Suprapubic skin (tissue), 4 donors: Measurements from ENCODE around the gene LBHD2. TPM values are rescaled to one million over a fixed set of nuclear protein-coding genes. Genes with fewer than 3 reads are reported as not detected.
"Not testable (repeated sequence)": the region's sequence is repeated elsewhere in the genome, so short reads cannot be mapped to it uniquely, and the experiment has no call there.

Experiments
- DNase-seq, 2 donors: peaks; one replicate each; pipeline ENCODE4 v3.0.0-alpha.2; 2019; ENCODE audit warnings: low spot score in 2 of 2
- H3K27ac ChIP-seq: fragments of 200-600 bp; sonication (generic); one replicate; pipeline ENCODE4 v1.5.1; 2019
- H3K27me3 ChIP-seq: fragments of 200-600 bp; sonication (generic); one replicate; pipeline ENCODE4 v1.5.1; 2019
- H3K36me3 ChIP-seq: fragments of 200-600 bp; sonication (generic); one replicate; pipeline ENCODE4 v1.5.1; 2019
- H3K4me1 ChIP-seq: fragments of 200-600 bp; sonication (generic); one replicate; pipeline ENCODE4 v1.5.1; 2019
- H3K4me3 ChIP-seq: fragments of 200-600 bp; sonication (generic); one replicate; pipeline ENCODE4 v1.5.1; 2019; ENCODE audit warnings: mild to moderate bottlenecking
- H3K9me3 ChIP-seq: fragments of 200-600 bp; sonication (generic); one replicate; pipeline ENCODE4 v1.5.1; 2019
- EP300 ChIP-seq: sonication (generic); formaldehyde crosslinking; IDR thresholded peaks from one replicate; pipeline ENCODE4 v1.6.1; 2017; ENCODE audit warnings: antibody characterized with exemption
- POLR2A ChIP-seq, 2 donors: fragments of 450-650 bp; IDR thresholded peaks; one replicate each; pipeline ENCODE4 v1.6.1; 2017; ENCODE audit warnings: antibody characterized with exemption in 2 of 2, mild to moderate bottlenecking in 2 of 2, moderate library complexity in 2 of 2
- POLR2AphosphoS5 ChIP-seq, 3 donors: sonication (generic); formaldehyde crosslinking; IDR thresholded peaks; one replicate each; pipeline ENCODE4 v1.6.1; 2017; ENCODE audit warnings: antibody characterized with exemption in 3 of 3
- WGBS: methylation state at CpG from one replicate; pipeline ENCODE4 v1.1.5; 2018; 5-methylcytosine and 5-hydroxymethylcytosine counted together
- total RNA-seq, 4 donors: library from RNA; depleted of rRNA; stranded (reverse); fragments of >200 nt; gene quantifications; one replicate each; pipeline ENCODE4 v1.1.0, GENCODE V29; 2016
- TF ChIP-seq, protein P1 (sequence below), 2 donors: fragments of 200-600 bp in 1 of 2; fragments of 450-650 bp in 1 of 2; sonication (generic) in 1 of 2; IDR thresholded peaks; one replicate each; pipeline ENCODE4 v1.5.1; 2016 to 2019; ENCODE audit warnings: antibody characterized with exemption in 2 of 2, mild to moderate bottlenecking in 1 of 2, moderate library complexity in 1 of 2

The LBHD2 gene
- total RNA-seq, result not detected

DNA sequence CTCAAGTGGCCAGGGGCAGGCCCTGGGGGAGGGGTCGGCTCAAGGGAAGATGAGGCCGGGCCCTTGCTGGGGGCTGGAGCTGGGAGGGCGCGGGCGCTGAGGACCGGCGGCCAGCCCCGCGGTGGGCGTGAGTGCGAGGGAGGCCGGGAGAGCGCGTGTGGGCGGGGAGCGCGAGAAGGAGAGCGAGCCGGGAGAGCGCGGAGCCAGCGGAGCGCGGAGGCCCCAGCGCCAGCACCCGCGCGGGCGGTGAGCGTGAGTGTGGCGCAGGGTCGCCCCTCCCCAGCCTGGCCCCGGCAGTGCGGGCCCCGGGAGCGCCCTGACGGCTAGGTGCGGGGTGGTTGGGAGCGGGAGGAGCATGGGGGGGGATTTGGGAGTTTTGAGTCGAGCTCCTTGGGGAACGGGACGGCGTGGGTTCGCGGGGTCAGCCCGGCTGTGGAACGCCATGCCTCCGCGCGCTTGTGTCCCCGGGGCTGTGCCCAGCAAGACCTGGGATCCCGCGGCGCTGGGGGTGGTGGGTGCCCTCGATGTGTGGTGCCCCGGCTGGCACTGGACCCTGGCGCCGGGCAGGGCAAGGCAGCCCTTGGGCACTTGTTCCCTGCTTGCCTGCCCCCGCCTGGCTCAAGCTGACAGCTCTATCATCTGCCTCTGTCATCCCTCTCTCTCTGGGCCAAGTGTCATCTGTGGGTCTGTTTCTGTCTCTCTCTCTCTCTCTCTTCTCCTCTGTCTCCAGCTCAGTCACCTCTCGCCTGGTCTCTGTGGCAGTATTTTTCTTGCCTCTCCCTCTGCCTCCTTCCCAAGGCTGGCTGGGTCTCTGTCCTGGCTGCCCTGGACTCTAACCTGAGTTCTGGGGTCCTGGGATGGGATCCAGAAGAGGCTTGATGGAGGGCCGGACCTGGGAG, at the start of gene LBHD2:
LBHD2 (plus strand) TSS at position 190 of the 899 bp plus-strand sequence. CDS start 1,803 bp downstream, outside the sequence.
- peaks cover 35% of the 10 kb centered on the region for H3K27me3 ChIP-seq
- TF ChIP-seq EP300 (no peak), POLR2A (IDR thresholded peaks at IDR 0.05) (no peak), POLR2AphosphoS5 (IDR thresholded peaks at IDR 0.05) (no peak)
- TF ChIP-seq, protein P1, sequence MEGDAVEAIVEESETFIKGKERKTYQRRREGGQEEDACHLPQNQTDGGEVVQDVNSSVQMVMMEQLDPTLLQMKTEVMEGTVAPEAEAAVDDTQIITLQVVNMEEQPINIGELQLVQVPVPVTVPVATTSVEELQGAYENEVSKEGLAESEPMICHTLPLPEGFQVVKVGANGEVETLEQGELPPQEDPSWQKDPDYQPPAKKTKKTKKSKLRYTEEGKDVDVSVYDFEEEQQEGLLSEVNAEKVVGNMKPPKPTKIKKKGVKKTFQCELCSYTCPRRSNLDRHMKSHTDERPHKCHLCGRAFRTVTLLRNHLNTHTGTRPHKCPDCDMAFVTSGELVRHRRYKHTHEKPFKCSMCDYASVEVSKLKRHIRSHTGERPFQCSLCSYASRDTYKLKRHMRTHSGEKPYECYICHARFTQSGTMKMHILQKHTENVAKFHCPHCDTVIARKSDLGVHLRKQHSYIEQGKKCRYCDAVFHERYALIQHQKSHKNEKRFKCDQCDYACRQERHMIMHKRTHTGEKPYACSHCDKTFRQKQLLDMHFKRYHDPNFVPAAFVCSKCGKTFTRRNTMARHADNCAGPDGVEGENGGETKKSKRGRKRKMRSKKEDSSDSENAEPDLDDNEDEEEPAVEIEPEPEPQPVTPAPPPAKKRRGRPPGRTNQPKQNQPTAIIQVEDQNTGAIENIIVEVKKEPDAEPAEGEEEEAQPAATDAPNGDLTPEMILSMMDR (IDR thresholded peaks at IDR 0.05), result no peak
- no peaks in the 10 kb centered on the region for H3K9me3 ChIP-seq
- WGBS, result 25% methylated on average over 19 of the region's 61 CpGs
- H3K4me3 ChIP-seq, result peak within 1 kb of the TSS; percentile 33
- H3K36me3 ChIP-seq, result no peaks in the 10 kb centered on the region
- H3K27ac ChIP-seq, result no peak within 1 kb of the TSS
- H3K4me1 ChIP-seq, result peaks cover 7% of the 10 kb centered on the region
- no peak for DNase-seq

- Histone ChIP-seq H3K9me3 (no peaks in the 10 kb centered on the region), H3K36me3 (peaks cover 8% of the 10 kb centered on the region), H3K27ac (no peak overlapping the region), H3K27me3 (no peaks in the 10 kb centered on the region), H3K4me3 (no peak overlapping the region), H3K4me1 (peaks cover 19% of the 10 kb centered on the region)
- 98% methylated on average over 6 of the region's 20 CpGs for WGBS
- TF ChIP-seq POLR2AphosphoS5 (IDR thresholded peaks at IDR 0.05) (no peak), POLR2A (IDR thresholded peaks at IDR 0.05) (no peak)
- no peak for DNase-seq
Observed at GRCh38 chr14:103041464-103041863, 42.5 kb upstream of the LBHD2 start.

GRCh38 chr14:103043257-103044015, 40.6 kb upstream of the LBHD2 start:
- no peak for DNase-seq
- WGBS, result 85% methylated on average over 8 of the region's 8 CpGs
- no peak overlapping the region for H3K4me3 ChIP-seq

GRCh38 chr14:103045371-103045869, 38.6 kb upstream of the LBHD2 start:
- WGBS, result 52% methylated on average over 15 of the region's 15 CpGs
- Histone ChIP-seq H3K9me3 (no peaks in the 10 kb centered on the region), H3K27ac (no peak overlapping the region), H3K4me1 (peaks cover 20% of the 10 kb centered on the region), H3K4me3 (no peak overlapping the region), H3K27me3 (no peaks in the 10 kb centered on the region), H3K36me3 (peaks cover 8% of the 10 kb centered on the region)
- TF ChIP-seq EP300 (no peak), POLR2A (IDR thresholded peaks at IDR 0.05) (no peak), POLR2AphosphoS5 (IDR thresholded peaks at IDR 0.05) (no peak)
- TF ChIP-seq, protein P1 (IDR thresholded peaks at IDR 0.05), result no peak
- DNase-seq, result no peak

More at GRCh38 chr14:103043257-103044015, 40.6 kb upstream of the LBHD2 start:
- no peaks in the 10 kb centered on the region for H3K9me3 ChIP-seq
- H3K27ac ChIP-seq, result no peak overlapping the region
- peaks cover 8% of the 10 kb centered on the region for H3K36me3 ChIP-seq
- peaks cover 20% of the 10 kb centered on the region for H3K4me1 ChIP-seq
- TF ChIP-seq, protein P1 (IDR thresholded peaks at IDR 0.05), result no peak
- TF ChIP-seq POLR2A (IDR thresholded peaks at IDR 0.05), result no peak
- H3K27me3 ChIP-seq, result no peaks in the 10 kb centered on the region

GRCh38 chr14:103047453-103047852, 36.6 kb upstream of the LBHD2 start:
- not testable (repeated sequence) for H3K4me3 ChIP-seq, H3K9me3 ChIP-seq, H3K27ac ChIP-seq, H3K36me3 ChIP-seq, H3K27me3 ChIP-seq, DNase-seq
- 92% methylated on average over 8 of the region's 8 CpGs for WGBS
- H3K4me1 ChIP-seq, result peaks cover 20% of the 10 kb centered on the region

- TF ChIP-seq, protein P1 (IDR thresholded peaks at IDR 0.05), result no peak
- TF ChIP-seq POLR2AphosphoS5 (IDR thresholded peaks at IDR 0.05) (no peak), POLR2A (IDR thresholded peaks at IDR 0.05) (no peak), EP300 (no peak)
- Histone ChIP-seq H3K36me3 (no peaks in the 10 kb centered on the region), H3K9me3 (no peaks in the 10 kb centered on the region), H3K4me1 (peaks cover 22% of the 10 kb centered on the region), H3K27ac (no peak overlapping the region), H3K27me3 (no peaks in the 10 kb centered on the region), H3K4me3 (no peak overlapping the region)
- WGBS, result 78% methylated on average over 5 of the region's 5 CpGs
- no peak for DNase-seq
Observed at GRCh38 chr14:103050935-103051334, 33.1 kb upstream of the LBHD2 start.
